ENCODE results near the gene SRPRB. TPM values are rescaled to one million over a fixed set of nuclear protein-coding genes. Genes with fewer than 3 reads are reported as not detected.
"Not testable (repeated sequence)": the region's sequence is repeated elsewhere in the genome, so short reads cannot be mapped to it uniquely, and the experiment has no call there.

Gene SRPRB
- total RNA-seq, 2 experiments from 2014 or later: 42.7 to 66.2 TPM

DNA sequence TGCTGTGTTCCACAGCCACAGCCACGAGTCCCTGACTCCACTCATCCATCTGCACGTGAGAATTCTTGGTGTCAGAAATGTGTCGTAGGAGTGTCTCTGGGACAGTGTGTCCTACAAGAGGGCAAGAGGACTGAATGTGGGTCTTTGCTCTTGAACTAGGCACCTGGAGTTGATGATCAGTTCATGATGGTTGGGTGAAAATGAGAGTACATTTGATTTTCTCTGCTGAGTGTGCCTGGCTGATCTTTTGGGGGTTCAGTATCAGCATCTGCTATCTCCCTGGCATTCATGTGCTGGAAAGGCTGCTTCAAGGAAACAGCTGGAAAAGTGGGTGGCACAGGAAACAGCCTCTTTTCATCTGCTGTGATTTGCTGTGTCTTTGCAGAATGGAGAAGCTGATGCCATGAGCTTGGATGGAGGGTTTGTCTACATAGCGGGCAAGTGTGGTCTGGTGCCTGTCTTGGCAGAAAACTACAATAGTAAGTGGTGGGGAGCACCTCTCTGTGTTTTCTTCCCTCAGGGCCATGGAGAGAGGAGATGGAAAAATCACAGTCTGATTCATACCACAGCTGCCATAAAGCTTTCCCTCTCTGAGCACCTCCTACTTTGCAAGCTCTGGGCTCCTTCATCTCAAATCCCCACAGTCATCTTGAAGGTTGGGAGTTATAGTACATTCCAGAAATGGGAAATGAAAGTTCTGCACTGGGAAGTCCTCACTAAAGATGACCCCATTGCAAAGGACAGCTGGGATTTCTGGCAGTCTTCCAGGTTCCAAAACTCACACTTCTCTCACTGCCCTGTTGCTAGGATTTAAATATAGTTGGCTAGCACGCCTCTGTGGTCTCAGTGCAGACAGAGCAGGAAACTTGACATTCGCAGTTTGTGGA, 41.6 kb upstream of the SRPRB start:
- intact Hi-C loops (cut with DNase I, micrococcal nuclease): no loop called here
- ATAC-seq (no peak), DNase-seq (no peak)
- Mint-ChIP-seq H3K4me3 (no peak overlapping the region), H3K4me1 (no peaks in the 10 kb centered on the region), H3K27me3 (peaks cover 3% of the 10 kb centered on the region), H3K9me3 (ENCODE audit: low read depth) (no peaks in the 10 kb centered on the region), H3K27ac (no peak overlapping the region), H3K36me3 (ENCODE audit: low read depth) (no peaks in the 10 kb centered on the region)
- ChIA-PET CTCF (interaction anchor here (0.9 kb wide), 1 partner anchor 12 kb away, joined by 3 read pairs; no protein-coding TSS in a partner anchor), POLR2A (no interaction called here)

DNA sequence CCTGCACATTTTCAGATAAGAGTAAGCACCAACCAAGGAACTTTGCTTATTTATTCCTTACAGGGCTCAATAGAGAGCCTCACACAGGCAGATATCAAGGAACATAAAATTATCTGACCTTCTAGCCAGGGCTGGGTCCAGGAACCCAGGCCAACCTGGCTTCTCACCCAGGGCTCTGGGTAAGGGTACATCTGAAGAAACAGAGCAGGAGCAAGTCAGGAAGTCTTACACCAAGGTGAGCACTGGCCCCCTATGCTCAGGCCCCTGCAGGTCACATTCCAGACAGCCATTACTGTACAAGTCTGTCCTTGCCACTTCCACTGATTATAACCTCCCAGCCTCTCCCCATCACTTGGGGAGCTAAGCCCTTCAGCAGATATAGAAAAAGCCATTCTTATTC, 40.4 kb upstream of the SRPRB start:
- ATAC-seq (no peak), DNase-seq (no peak)
- H3K36me3 Mint-ChIP-seq (ENCODE audit: low read depth): no peaks in the 10 kb centered on the region
- H3K27me3 Mint-ChIP-seq: peaks cover 2% of the 10 kb centered on the region
- no peaks in the 10 kb centered on the region for H3K4me1 Mint-ChIP-seq
- ChIA-PET POLR2A (no interaction called here), CTCF (interaction anchor here (1.0 kb wide), 1 partner anchor 15 kb away, joined by 3 read pairs; no protein-coding TSS in a partner anchor)
- intact Hi-C loops (cut with DNase I, micrococcal nuclease): no loop called here
- no peak overlapping the region for H3K27ac Mint-ChIP-seq
- no peak overlapping the region for H3K4me3 Mint-ChIP-seq
- no peaks in the 10 kb centered on the region for H3K9me3 Mint-ChIP-seq (ENCODE audit: low read depth)

DNA sequence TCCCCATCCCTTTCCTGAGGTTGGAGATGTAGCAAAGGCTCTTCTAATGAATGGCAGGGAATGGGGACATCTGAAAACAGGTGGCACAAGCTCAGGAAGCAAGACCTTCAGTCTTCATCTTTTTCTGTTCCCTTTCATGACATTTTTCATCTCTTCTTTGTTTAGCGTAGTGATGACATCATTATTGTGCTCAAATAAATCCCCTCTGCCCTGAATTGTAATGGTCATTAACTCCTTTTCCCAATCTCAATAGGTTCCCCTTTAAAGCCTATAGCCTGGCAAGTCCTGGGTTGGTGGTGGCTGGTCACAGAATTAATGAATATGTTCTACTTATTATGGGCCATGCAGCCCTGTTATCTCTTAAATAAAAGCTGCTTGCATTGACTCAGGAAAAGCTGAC, 38.0 kb upstream of the SRPRB start:
- peaks cover 8% of the 10 kb centered on the region for H3K27me3 Mint-ChIP-seq
- ChIA-PET POLR2A (no interaction called here), CTCF (interaction anchor here (1.0 kb wide), 1 partner anchor 50 kb away, joined by 3 read pairs; no protein-coding TSS in a partner anchor)
- H3K4me1 Mint-ChIP-seq: no peaks in the 10 kb centered on the region
- no peaks in the 10 kb centered on the region for H3K9me3 Mint-ChIP-seq (ENCODE audit: low read depth)
- intact Hi-C loops (cut with DNase I, micrococcal nuclease): no loop called here
- no peak overlapping the region for H3K27ac Mint-ChIP-seq
- no peak overlapping the region for H3K4me3 Mint-ChIP-seq
- H3K36me3 Mint-ChIP-seq (ENCODE audit: low read depth): no peaks in the 10 kb centered on the region
- no peak for ATAC-seq
- DNase-seq: no peak

DNA sequence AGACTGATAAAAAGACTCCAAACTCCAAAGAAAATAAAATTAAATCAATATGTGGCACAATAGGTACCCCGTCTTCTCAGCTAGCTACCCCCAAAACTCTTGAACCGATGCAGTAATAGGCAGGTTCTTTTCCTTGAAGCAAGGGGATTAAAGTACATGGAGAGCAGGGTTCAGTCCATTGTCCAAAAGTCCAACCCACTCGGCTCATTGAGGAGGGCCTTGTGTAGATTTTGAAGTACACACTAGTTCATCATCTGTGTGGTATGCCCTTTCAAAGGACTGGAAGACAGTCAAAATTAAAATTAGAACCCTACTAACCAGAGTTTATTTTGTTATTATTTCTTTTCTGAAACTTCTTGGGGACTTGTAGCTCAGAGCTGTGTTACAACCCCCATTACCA, 36.1 kb upstream of the SRPRB start:
- intact Hi-C loops (cut with DNase I, micrococcal nuclease): no loop called here
- ChIA-PET CTCF (no interaction called here), POLR2A (no interaction called here)

DNA sequence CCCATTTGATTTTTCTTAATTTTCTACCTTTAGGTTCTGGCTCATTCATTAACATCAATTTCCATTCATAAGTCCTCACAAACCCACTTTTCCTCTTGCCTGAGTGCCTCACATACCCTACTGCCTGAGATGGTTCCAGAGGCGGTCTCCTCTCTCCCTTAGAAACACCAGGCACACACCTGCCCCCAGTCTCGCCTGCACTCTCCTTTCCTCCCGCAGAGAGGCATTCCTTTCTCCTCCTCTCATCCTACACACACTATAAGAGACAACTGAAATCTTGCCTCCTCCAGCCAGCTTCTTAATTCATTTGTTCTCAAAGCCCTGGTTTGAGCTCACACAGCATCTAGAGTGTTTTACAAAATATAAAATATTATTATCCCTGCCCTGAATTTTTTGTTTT, 31.9 kb upstream of the SRPRB start:
- H3K27me3 Mint-ChIP-seq: peaks cover 24% of the 10 kb centered on the region
- H3K9me3 Mint-ChIP-seq (ENCODE audit: low read depth): no peaks in the 10 kb centered on the region
- ChIA-PET CTCF (no interaction called here), POLR2A (no interaction called here)
- H3K27ac Mint-ChIP-seq: no peak overlapping the region
- no peak overlapping the region for H3K4me3 Mint-ChIP-seq
- ATAC-seq: no peak
- no peaks in the 10 kb centered on the region for H3K36me3 Mint-ChIP-seq (ENCODE audit: low read depth)
- no peak for DNase-seq
- no peaks in the 10 kb centered on the region for H3K4me1 Mint-ChIP-seq
- intact Hi-C loops (cut with DNase I, micrococcal nuclease): no loop called here

More for the DNA sequence above, 36.1 kb upstream of the SRPRB start:
- H3K27me3 Mint-ChIP-seq: peaks cover 12% of the 10 kb centered on the region
- ATAC-seq (no peak), DNase-seq (no peak)
- no peaks in the 10 kb centered on the region for H3K4me1 Mint-ChIP-seq
- H3K36me3 Mint-ChIP-seq (ENCODE audit: low read depth): no peaks in the 10 kb centered on the region
- H3K27ac Mint-ChIP-seq: no peak overlapping the region
- no peak overlapping the region for H3K4me3 Mint-ChIP-seq
- H3K9me3 Mint-ChIP-seq (ENCODE audit: low read depth): no peaks in the 10 kb centered on the region

DNA sequence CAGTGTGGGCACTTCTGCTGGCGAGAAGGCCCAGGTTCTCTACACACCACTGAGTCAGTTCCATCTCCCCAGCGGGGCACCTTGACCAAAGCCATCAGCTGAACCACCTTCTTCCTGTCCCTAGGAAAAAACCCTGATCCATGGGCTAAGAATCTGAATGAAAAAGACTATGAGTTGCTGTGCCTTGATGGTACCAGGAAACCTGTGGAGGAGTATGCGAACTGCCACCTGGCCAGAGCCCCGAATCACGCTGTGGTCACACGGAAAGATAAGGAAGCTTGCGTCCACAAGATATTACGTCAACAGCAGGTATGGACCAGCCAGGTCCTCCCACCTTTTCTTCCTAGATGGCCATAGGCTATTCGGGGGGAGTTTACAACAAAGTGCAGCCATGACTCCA, 30.3 kb upstream of the SRPRB start:
- ChIA-PET POLR2A (no interaction called here), CTCF (interaction anchor here (0.6 to 1.8 kb wide), 2 partner anchors 11 to 332 kb away, joined by 3 read pairs; no protein-coding TSS in a partner anchor)
- DNase-seq (no peak), ATAC-seq (no peak)
- Mint-ChIP-seq H3K27me3 (peaks cover 36% of the 10 kb centered on the region), H3K9me3 (ENCODE audit: low read depth) (no peaks in the 10 kb centered on the region), H3K4me1 (no peaks in the 10 kb centered on the region), H3K27ac (no peak overlapping the region), H3K4me3 (no peak overlapping the region), H3K36me3 (ENCODE audit: low read depth) (no peaks in the 10 kb centered on the region)
- intact Hi-C loops (cut with DNase I, micrococcal nuclease): no loop called here

DNA sequence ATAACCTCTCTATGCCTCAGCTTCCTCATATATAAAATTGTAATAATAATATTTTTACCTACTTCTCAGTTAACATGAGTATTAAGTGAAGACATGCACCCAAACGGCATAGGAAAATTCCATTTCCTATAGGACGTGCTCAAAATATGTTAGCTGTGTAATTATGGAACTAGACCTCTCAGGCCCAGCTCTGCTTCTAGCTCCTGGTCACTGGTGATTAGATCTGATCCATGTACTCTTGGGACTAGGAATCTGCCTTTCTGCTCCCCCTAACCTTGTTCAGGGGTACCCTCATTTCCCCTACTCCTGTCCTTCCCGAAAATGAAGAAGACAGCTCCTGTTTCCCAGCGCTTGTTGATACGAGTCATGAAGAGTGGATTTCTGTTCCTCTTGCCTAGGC, 29.8 kb upstream of the SRPRB start:
- DNase-seq (no peak), ATAC-seq (no peak)
- no peak overlapping the region for H3K4me3 Mint-ChIP-seq
- POLR2A ChIA-PET: no interaction called here
- H3K27ac Mint-ChIP-seq: no peak overlapping the region
- H3K9me3 Mint-ChIP-seq (ENCODE audit: low read depth): no peaks in the 10 kb centered on the region
- H3K4me1 Mint-ChIP-seq: no peaks in the 10 kb centered on the region
- CTCF ChIA-PET: interaction anchor here (0.6 to 1.8 kb wide), 3 partner anchors 12 to 332 kb away, joined by 3 read pairs; no protein-coding TSS in a partner anchor
- intact Hi-C loops (cut with DNase I, micrococcal nuclease): no loop called here
- H3K27me3 Mint-ChIP-seq: peaks cover 35% of the 10 kb centered on the region
- no peaks in the 10 kb centered on the region for H3K36me3 Mint-ChIP-seq (ENCODE audit: low read depth)

DNA sequence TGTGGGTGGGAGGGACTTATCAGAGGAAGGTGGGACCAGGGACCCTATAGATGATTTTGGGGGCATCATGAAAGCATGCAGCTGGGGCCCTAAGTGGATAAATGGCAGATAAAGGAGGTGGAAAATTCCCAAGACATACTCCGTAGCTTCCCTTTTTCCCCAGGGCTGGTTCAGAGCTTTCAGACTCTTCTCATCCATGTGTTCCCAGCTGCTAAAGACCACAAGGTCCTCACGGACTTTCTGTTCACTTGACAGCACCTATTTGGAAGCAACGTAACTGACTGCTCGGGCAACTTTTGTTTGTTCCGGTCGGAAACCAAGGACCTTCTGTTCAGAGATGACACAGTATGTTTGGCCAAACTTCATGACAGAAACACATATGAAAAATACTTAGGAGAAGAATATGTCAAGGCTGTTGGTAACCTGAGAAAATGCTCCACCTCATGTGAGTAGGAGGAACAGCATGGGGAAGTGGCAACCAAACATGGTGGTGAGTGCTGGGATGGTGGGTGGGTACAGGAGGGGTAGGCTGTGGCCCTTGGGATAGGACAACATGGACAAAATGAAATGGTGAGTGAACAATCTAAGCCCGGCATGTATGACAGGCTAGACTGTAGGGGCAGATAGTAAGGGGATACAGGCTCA, 28.7 kb upstream of the SRPRB start:
- CTCF ChIA-PET: interaction anchor here (0.6 kb wide), 1 partner anchor 21 kb away, joined by 4 read pairs; no protein-coding TSS in a partner anchor
- Mint-ChIP-seq H3K9me3 (ENCODE audit: low read depth) (no peaks in the 10 kb centered on the region), H3K4me3 (no peak overlapping the region), H3K27ac (no peak overlapping the region), H3K36me3 (ENCODE audit: low read depth) (no peaks in the 10 kb centered on the region), H3K4me1 (no peaks in the 10 kb centered on the region), H3K27me3 (peaks cover 31% of the 10 kb centered on the region)
- ATAC-seq (no peak), DNase-seq (no peak)
- POLR2A ChIA-PET: no interaction called here
- intact Hi-C loops (cut with DNase I, micrococcal nuclease): no loop called here

DNA sequence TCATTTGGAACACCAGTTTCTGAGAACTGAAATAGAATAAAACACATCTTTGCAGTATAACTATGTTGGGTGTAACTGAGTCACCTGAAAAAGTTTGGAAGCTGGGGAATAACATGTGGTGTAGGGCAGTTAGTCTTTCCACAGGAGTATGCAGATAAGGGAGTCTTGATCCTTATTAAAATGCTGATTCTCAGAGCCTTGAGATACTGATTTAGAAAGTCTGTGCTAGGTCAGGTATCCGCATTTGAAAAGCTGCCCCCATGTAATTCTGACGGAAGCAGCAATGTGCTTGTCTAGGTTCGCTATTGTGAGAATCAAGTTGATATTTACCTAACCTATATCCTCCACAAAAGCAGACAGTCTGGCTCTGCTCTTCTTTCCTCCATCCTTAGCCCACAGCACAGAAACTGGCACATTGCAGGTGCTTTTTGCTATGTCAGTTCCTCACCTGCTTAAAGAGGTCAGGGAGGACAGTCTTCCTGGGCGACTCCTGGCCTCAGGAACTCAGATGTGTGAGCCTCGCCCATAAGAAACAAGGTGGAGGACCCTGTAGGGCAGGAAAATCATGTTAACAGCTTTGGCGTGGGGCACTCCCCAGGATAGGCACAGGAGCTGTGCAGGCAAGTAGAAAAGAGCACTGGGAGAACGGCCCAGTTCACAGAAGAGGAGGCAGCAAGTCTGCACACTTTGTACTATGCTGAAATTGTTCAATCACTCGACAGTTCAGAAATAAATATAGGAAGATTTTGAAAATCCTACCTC, 27.6 kb upstream of the SRPRB start:
- no peak for DNase-seq
- Mint-ChIP-seq H3K9me3 (ENCODE audit: low read depth) (no peaks in the 10 kb centered on the region), H3K4me1 (no peaks in the 10 kb centered on the region), H3K36me3 (ENCODE audit: low read depth) (no peaks in the 10 kb centered on the region), H3K4me3 (no peak overlapping the region), H3K27ac (no peak overlapping the region), H3K27me3 (peaks cover 38% of the 10 kb centered on the region)
- ChIA-PET POLR2A (no interaction called here), CTCF (interaction anchor here (0.6 to 0.7 kb wide), 2 partner anchors 22 to 55 kb away, joined by 3 to 4 read pairs; no protein-coding TSS in a partner anchor)
- intact Hi-C loops (cut with DNase I, micrococcal nuclease): no loop called here
- ATAC-seq: no peak

DNA sequence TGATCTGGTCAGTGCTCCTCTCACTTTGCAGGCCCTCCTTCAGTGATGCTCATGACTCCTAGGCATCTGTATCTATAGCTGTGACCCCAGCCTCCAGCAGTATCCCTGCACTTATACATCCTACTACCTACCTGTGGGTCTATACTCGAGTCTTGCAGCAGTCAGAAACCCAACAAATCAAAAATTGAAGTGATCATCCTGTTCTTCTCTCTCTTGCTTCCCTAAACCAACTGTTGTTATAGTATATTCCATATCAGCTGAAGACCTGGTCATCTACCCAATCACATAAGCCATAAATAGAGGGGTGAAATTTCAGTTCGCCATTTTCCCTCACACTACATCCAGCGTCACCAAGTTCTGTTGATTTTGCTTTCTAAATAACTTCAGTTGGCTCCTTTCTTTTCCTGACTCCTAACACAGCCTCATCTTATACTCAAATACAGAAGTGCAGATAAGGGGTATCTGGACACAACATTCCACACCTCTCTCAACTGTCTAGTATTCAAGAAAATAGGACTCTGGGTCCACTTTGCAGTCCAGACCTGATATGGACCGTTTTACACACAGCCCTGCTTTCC, 25.9 kb upstream of the SRPRB start:
- intact Hi-C loops (cut with DNase I, micrococcal nuclease): no loop called here
- Mint-ChIP-seq H3K4me3 (no peak overlapping the region), H3K27ac (no peak overlapping the region), H3K27me3 (peaks cover 37% of the 10 kb centered on the region), H3K36me3 (ENCODE audit: low read depth) (no peaks in the 10 kb centered on the region), H3K9me3 (ENCODE audit: low read depth) (no peaks in the 10 kb centered on the region), H3K4me1 (no peaks in the 10 kb centered on the region)
- DNase-seq (no peak), ATAC-seq (no peak)
- CTCF ChIA-PET: interaction anchor here (0.9 kb wide), 1 partner anchor 14 kb away, joined by 3 read pairs; no protein-coding TSS in a partner anchor
- POLR2A ChIA-PET: no interaction called here

DNA sequence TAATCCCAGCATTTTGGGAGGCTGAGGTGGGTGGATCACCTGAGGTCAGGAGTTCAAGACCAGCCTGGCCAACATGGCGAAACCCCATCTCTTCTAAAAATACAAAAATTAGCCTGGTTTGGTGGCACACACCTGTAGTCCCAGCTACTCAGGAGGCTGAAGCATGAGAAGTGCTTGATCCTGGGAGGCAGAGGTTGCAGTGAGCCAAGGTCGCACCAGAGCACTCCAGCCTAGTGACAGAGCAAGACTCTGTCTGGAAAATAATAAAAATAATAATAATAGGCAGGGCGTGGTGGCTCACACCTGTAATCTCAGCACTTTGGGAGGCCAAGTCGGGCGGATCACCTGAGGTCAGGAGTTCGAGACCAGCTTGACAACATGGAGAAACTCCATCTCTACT, 24.9 kb upstream of the SRPRB start:
- ATAC-seq; DNase-seq; intact Hi-C loops (cut with DNase I, micrococcal nuclease); H3K4me1 Mint-ChIP-seq; H3K9me3 Mint-ChIP-seq (ENCODE audit: low read depth); POLR2A ChIA-PET; H3K27ac Mint-ChIP-seq; H3K4me3 Mint-ChIP-seq; H3K36me3 Mint-ChIP-seq (ENCODE audit: low read depth): not testable (repeated sequence)
- CTCF ChIA-PET: interaction anchor here (0.9 kb wide), 1 partner anchor 15 kb away, joined by 3 read pairs; no protein-coding TSS in a partner anchor
- peaks cover 31% of the 10 kb centered on the region for H3K27me3 Mint-ChIP-seq

Measured in activated CD4-positive, alpha-beta T cell treated with anti-CD3 and anti-CD28 coated beads for 36 hours (primary cell).